ENCODE data around the gene FUS.
"Not testable (repeated sequence)": the region's sequence is repeated elsewhere in the genome, so short reads cannot be mapped to it uniquely, and the experiment has no call there.

Gene FUS

DNA sequence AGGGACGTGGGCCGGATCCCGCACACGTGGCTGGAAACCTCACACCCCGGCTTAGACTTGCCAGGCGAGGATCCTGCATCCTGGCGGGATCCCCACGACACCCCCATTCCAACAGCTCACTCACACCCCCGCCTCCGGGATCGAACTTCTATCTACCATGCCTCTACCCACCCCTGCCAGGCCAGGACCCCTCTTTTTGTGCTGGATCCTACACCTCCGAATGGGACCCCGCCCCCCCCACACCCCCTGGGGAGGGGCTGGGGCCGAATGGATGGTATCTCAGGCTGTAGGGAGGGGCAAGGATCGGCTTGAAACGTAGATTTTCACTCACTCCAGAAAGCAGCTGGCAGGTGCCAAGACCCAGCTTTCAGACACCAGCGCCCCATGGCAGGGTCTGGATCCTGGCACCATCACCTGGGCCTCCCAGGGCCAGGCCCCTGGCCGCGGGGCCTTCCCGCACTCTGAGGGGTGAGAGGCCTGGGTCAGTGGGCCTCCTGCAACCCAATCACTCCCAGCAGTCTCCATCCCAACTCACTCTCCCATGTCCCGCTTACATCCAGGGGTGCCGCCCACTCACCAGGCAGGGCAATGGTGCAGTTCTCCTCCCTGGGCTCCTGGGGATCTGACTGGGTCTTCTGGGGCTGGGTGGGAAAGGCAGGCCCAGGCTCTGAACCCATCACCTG lies 36.8 kb upstream of the FUS start:
- in situ Hi-C loops (cut with MboI; ENCODE audit: low sequenced_read_pairs), result no loop called here

DNA sequence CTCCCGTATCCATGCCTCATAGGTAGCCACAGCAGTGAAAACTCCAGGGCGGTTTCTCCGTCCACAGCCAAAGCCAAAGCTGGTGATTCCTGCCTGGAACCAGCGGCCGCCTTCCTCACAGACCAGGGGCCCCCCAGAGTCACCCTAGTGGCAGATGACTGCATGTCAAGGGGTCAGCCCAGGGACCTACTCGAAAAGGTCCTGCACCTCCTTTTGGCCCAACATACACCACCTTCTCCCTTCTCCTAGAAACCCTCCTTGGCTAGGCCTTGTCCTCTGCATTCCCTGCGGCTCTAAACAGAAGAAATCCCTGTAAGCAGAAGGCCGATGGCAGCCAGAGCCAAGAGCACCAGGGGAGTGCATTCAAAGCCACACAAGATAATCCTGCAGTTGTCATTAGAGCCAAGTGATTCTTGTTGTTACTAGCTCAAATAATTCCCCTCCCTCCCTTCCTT lies 36.2 kb upstream of the FUS start:
- in situ Hi-C loops (cut with MboI; ENCODE audit: low sequenced_read_pairs), result no loop called here

DNA sequence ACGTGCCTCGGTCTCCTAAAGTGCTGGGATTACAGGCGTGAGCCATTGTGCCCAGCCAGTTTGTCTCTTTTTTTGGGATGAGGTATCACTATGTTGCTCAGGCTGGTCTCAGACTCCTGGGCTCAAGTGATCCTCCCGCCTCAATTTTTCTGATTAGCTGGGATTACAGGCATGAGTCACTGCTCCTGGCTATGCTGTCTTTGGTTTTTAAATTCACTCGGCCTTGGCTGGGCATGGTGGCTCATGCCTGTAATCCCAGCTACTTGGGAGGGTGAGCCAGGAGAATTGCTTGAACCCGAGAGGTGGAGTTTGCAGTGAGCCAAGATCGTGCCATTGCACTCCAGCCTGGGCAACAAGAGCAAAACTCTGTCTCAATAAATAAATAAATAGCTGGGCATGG lies 35.5 kb upstream of the FUS start:
- in situ Hi-C loops (cut with MboI; ENCODE audit: low sequenced_read_pairs), result not testable (repeated sequence)

DNA sequence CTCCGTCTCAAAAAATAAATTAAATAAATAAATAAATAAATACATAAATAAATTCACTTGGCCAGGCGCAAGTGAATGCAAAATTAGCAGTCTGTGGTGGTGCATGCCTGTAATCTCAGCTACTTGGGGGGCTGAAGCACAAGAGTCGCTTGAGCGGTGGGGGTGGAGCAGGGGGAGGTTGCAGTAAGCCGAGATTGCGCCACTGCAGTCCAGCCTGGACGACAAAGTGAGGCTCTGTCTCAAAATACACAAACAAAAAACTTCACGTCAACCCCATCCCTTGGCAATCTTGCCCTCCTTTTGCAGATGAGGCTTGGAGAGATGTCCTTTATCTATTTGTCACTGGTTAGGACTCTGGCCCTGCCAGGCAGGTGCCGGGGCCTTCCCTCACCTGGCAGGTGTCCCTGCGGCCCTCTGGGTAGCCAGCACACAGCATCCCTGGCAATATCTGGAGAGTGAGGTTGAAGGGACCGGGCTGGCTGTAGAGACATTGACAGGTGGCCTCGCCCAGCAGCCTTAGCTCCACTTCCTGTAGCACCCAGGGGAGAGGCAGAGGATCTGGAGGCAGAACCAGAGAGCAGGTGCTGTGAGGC lies 34.4 kb upstream of the FUS start:
- in situ Hi-C loops (cut with MboI; ENCODE audit: low sequenced_read_pairs), result no loop called here

DNA sequence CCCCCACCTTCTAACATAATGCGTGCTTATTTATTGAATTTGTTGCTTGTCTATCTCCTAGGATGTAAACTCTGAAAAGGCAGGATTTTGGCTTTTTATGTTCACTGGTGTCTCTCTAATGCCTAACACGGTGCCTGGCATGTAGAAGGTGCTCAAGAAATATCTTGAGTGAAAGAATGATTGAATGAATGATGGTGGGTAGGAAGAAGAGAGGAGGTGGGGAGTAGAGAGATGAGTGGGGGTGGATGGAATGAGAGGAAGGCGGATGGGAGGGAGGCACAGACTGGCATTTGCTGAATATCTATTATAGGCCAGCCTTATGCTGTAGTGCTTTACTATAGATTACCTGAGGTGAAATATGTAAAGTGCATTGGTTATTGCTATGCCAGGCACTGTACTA lies 32.4 kb upstream of the FUS start:
- in situ Hi-C loops (cut with MboI; ENCODE audit: low sequenced_read_pairs), result no loop called here

DNA sequence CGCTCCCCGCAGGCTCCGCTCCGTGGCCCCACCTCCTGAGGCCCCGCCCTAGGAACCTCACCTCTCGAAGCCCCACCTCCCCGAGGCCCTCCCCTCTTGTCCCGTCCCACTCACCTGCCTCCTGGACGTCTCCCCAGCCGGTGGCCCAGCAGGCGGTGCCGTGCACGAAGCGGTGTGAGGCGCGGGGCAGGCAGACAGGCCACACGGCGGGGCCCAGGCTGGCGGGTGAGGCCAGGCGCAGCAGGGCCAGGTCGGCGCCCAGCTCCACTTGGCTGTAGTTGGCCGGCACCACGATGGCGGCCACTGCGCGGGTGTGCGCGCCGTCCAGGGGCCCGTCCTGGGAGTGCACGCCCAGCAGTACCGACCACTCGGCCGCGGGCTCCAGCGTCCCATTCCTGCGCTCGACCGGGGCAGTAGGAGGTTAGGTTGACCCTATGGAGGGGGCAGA lies 31.6 kb upstream of the FUS start:
- in situ Hi-C loops (cut with MboI; ENCODE audit: low sequenced_read_pairs), result no loop called here

DNA sequence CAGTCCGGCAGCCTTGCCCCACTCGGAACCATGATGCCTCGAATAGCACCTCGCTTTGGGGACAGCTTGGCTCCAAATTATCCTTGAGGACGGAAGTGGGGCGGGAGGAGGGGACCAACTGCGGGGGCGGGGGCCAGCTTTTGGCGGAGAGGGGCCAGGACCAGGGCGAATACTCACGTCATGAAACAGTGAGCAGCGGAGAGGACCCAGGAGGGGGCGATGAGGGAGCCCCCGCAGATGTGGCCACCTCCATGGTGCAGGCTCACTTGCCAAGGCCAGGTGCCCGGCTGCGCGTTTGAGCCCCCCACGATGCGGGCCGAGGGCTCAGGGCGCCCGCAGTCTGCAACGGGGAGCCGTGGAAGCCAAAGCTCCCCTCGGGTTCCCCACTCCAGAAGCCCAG lies 31.0 kb upstream of the FUS start:
- in situ Hi-C loops (cut with MboI; ENCODE audit: low sequenced_read_pairs), result no loop called here

DNA sequence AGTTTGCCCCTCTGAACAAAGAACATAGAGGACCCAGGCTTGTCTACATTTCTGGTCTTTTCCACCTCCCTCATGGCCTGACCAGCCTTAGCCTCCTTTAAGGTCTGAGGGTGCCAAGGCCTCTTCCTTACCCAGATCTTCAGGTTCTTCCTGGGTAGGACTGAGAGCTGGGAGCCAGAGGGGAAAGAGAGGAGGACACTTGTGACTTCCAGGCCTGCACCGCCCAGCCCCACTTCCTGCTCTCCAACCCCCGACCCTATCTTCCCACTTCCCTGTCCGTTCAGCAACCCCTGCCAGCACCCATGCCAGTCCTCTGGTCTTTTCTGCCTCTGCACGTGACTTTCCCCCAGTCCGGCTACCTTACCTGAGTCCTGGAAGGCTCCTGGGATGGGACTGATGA lies 30.6 kb upstream of the FUS start:
- in situ Hi-C loops (cut with MboI; ENCODE audit: low sequenced_read_pairs), result no loop called here

DNA sequence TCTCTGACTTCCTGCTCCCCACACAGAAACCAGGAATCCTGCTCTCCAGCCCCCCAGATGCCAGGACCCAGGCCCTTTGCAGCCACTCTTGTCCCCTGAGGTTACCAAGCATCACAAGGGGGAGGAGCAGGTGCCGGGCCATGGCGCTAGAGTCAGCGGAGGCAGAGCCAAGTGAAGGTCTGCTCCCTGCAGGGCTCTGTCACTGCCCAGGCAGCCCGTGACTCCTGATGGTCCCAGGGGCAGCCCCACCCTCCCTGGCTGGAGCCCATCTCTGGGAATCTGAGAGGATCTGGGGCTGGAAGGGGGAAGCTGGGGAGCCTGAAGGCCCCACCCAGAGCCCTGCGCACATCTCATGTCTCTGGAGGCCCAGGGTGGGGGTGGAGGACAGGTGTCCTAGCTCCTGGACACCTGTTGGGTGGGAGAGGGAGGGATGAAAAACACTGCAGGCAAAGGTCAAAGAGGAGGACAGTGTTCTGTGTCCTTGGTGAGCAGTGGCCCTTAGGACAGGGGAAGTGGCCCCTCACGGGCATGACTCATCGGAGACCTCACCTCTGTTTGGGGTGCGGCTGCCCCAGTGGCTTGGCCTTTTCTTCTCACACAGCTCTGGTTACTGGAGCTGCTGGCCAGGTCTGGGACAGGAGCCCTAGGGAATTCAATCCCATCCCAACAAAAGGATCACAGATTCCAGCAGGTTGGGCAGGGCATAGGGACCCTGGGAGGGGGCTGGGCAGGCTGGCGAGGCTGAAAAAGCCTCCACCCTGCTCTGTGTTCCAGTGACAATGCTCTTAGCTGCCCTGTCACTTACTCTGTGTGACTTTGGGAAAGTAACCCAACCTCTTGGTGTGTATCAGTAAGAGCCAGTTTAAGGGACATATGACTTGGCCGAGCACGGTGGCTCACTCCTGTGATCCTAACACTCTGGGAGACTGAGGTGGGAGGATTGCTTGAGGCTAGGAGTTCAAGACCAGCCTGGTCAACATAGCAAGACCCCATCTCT lies 29.7 kb upstream of the FUS start, which contains the start of gene PRSS36:
Gene PRSS36, minus strand, starts transcription at position 173 of the 997 bp plus-strand sequence. Its CDS starts 31 bp downstream, at position 142.
- in situ Hi-C loops (cut with MboI; ENCODE audit: low sequenced_read_pairs), result no loop called here

DNA sequence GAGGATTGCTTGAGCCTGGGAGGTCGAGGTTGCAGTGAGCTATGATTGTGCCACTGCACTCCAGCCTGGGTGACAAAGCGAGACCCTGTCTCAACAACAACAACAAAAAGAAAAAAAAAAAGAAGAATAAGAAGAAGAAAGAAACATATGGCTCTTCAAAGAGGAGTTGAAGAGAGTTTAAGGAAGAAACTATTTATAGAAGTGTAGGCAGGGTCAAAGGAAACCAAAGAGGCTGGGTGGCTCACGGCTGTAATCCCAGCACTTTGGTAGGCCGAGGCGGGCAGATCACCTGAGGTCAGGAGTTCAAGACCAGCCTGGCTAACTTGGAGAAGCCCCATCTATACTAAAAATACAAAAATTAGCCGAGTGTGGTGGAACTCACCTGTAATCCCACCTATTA lies 29.0 kb upstream of the FUS start:
- in situ Hi-C loops (cut with MboI; ENCODE audit: low sequenced_read_pairs), result not testable (repeated sequence)

DNA sequence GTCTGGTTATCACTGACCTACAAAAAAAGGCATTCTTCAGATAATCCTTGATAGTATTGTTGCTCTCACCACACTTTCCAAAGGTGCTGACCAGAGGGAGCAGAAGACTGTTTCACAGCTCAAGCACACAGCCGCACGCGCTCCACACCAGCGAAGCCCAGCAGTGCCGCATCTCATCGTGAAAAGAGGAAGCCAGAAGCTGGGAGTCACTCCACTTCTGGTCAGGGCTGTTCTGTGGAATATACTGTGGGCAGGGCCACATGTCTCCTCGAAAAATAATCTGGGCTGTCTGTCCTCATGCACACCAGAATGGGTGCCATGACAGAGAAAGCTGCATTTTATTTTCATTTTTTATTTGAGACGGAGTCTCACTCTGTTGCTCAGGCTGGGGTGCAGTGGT lies 22.8 kb upstream of the FUS start:
- in situ Hi-C loops (cut with MboI; ENCODE audit: low sequenced_read_pairs), result no loop called here

DNA sequence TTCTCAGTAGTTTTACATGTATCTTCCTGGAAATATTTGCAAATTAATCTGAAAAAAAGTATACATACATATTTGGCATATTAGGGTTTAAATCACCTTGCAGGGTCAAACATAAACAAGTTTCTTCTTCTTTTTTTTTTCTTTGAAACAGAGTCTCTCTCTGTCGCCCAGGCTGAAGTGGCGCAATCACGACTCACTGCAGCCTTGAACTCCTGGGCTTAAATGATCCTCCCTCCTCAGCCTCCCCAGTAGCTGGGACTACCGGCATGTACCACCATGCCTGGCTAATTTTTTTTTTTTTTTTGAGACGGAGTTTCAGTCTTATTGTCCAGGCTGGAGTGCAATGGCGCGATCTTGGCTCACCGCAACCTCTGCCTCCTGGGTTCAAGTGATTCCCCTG lies 12.6 kb upstream of the FUS start:
- in situ Hi-C loops (cut with MboI; ENCODE audit: low sequenced_read_pairs), result no loop called here

DNA sequence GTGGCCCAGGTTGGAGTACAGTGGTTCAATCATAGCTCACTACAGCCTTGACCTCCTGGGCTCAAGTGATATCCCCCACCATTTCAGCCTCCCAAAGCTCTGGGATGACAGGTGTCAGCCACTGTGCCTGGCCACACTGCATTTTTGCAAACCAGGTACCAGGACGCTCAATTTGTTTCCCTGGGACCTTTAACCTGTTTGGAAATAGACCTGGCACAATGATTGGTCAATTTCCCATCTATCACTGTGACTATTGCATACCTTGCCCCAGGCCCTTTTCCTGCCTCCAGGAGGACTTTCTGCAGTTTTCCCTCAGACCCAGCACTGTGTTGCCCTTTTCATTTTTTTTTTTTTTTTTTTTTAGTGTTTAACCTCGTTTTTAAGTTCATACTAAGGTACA lies 11.1 kb upstream of the FUS start:
- in situ Hi-C loops (cut with MboI; ENCODE audit: low sequenced_read_pairs), result no loop called here

DNA sequence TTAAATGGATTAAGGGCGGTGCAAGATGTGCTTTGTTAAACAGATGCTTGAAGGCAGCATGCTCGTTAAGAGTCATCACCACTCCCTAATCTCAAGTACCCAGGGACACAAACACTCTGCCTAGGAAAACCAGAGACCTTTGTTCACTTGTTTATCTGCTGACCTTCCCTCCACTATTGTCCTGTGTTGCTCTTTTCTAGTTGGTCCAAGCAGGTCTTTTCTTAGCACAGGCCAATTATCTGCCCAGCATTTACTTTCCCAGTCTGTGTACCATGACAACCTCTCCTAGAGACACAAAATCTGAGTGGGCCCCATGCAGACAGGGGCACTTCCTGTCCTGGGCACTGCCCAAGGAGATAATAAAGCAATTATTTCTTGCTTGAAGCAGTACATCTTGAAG lies 9.9 kb upstream of the FUS start:
- in situ Hi-C loops (cut with MboI; ENCODE audit: low sequenced_read_pairs), result not testable (repeated sequence)

DNA sequence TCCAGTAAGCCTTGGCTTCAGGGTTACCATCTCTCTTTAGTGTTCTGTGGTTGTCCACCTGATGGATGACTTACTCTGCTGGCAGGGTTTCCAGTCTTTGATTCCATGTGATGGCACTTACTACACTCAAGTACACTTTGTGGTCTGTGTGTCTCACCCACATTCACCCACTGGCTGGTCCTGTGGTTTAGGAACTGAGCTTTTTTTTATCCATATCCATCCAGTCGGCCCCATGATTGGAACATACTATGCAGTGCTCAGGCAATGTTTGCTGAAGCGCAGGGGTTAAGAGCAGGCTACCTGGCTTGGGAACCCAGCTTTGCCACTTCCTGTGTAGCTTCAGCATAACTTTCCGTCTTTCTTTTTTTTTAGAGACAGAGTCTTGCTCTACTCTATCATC lies 2.8 kb upstream of the FUS start:
- in situ Hi-C loops (cut with MboI; ENCODE audit: low sequenced_read_pairs), result no loop called here

DNA sequence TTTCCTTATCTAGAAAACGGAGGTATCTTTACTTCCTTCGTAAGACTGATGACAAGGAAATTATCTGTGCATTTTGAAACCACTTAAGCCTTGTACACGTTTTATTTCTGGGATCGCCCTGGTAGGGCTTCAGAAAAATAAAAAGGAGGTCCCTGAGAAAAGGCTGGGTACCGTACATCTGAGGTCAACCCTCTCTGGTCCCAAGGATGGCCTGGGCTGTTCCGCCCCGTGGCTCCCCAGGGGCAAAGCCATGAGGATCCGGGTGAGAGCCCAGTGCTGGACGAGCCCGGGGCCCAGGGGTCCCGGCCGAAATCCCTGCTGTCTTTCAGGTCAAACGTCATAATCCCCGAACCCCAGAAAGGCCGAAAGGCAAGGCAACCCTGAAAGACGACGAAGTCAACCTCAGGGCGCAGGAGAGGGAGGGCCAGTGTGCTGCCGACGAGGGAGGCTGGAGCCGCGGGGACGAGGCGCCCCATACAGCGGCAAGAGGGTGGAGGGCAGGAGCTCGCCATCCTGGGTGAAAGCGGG lies 656 bp upstream of the FUS start:
- in situ Hi-C loops (cut with MboI; ENCODE audit: low sequenced_read_pairs), result no loop called here

DNA sequence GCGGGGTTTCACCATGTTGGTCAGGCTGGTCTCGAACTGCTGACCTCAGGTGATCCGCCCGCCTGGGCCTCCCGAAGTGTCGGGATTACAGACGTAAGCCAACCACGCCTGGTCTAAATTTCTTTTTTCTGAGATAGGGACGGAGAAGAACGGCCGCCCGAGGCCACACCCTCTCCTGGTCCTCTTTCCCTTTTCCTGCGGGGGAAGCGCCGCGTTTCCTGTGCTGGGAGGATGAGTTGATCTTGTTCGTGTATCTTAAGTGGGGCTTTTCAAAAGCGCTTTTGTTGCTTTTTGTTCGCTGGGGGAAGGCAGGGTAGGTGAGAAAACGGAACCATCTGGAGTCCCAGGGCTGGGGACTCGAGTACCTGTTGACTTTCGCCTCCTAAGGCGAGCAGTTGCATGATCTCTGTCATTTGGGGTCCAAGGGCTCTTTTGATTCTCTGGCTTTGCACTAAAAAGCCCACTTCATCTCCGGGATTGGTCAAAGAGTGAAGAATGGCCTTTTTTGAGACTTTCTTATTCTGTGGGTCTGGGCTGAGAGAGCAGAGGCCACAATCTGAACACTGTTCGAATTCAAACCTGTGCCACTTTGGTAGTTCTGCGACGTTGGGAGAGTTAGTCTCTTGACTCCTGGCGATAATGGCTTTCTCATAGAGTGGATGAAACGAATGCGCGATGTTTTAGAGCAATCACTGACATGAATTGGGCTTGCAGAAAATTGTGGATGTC lies 1.3 kb downstream of the FUS start:
- in situ Hi-C loops (cut with MboI; ENCODE audit: low sequenced_read_pairs), result no loop called here

DNA sequence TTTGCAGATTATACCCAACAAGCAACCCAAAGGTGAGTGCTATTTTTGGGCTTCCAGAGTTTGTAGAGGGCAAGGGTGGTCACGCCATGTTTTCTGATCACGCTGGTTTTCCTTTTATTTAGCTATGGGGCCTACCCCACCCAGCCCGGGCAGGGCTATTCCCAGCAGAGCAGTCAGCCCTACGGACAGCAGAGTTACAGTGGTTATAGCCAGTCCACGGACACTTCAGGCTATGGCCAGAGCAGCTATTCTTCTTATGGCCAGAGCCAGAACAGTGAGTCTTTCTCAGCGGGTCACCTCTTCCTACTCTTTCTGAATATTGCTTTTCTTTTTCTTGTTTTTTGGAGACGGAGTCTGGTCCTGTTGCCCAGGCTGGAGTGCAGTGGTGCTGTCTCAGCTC lies 2.5 kb downstream of the FUS start:
- in situ Hi-C loops (cut with MboI; ENCODE audit: low sequenced_read_pairs), result no loop called here

DNA sequence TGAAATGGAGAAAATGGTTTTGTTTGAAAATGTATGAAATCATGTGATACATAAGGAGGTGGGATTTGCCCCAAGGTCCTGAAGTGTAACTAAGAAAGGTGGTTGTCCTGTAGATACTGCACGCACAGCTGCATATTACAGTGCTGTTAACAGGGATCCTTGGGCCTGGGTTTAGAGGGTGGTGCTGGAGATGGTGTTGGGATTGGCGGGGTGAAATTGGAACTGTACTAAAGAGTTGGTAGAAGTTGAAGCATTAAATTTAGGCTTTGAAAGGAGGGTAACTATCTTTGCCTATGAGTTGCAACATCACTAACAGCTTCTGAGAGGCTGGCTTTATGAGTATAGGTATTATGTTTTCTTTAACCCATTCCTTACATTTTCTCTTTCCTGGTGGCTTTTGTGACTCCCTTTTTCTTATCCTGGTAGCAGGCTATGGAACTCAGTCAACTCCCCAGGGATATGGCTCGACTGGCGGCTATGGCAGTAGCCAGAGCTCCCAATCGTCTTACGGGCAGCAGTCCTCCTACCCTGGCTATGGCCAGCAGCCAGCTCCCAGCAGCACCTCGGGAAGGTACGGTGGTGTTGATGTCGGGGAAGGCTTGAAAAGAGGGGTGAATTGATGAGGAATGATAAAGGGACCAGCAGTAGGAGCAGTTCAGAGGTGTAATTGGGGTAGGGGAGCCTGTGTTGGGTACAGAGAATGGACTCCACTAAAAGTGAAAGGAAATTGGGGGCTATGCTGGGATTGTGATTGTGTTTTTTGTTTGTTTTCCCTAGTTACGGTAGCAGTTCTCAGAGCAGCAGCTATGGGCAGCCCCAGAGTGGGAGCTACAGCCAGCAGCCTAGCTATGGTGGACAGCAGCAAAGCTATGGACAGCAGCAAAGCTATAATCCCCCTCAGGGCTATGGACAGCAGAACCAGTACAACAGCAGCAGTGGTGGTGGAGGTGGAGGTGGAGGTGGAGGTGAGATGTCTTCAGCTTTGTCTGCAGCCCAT lies 3.8 kb downstream of the FUS start:
- in situ Hi-C loops (cut with MboI; ENCODE audit: low sequenced_read_pairs), result no loop called here
